ENCODE data around the gene MLLT6.

Gene MLLT6

DNA sequence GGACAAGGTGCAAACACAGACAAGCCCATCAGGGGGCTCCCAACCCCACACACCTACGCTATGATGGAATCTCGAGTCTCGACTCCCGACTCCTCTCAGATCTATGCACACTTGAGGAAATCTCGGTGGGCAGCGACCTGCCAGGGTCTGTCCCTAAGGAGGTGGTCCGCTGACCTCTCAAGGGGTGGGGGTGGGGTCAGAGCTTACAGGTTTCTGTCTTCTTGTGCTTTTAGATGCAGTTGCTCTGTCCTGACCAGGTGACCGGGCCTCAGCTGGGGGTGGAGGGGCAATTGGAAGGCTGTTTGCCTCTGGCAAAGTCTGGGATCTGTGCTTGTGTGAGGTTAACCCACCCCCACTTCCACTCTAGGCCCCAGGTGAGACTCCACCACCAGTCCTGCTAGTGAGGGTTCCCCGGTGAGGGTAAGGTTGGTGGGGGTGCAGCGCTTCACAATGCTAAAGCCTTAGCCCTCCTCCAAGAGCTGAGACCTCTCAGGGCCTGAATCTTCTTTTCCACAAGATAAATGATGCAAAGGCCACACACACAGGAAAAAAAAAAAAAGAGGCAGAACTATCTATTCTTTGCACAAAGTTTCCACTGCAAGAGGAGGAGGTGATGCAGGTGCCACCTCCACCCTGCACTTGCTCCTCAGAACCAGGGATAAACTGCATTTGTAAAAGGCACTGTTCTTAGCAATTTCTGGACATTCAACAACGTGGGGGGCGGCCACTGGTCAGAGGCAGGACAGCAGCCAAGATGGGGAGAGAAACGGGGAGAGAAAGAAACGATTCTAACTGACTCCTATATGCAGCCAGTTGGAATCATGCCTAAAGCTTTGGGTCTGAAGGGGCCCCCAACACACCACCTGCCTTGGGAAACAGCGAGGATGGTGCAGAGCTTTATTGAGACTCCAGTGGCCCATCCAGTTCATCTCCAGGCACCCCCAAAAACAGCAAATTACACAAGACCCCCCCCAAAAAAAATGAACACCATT lies 29.2 kb downstream of the MLLT6 start:
- DNase-seq (ENCODE audit: low read depth): no peak
- TF ChIP-seq, protein P1, sequence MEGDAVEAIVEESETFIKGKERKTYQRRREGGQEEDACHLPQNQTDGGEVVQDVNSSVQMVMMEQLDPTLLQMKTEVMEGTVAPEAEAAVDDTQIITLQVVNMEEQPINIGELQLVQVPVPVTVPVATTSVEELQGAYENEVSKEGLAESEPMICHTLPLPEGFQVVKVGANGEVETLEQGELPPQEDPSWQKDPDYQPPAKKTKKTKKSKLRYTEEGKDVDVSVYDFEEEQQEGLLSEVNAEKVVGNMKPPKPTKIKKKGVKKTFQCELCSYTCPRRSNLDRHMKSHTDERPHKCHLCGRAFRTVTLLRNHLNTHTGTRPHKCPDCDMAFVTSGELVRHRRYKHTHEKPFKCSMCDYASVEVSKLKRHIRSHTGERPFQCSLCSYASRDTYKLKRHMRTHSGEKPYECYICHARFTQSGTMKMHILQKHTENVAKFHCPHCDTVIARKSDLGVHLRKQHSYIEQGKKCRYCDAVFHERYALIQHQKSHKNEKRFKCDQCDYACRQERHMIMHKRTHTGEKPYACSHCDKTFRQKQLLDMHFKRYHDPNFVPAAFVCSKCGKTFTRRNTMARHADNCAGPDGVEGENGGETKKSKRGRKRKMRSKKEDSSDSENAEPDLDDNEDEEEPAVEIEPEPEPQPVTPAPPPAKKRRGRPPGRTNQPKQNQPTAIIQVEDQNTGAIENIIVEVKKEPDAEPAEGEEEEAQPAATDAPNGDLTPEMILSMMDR (conservative IDR thresholded peaks at IDR 0.05; ENCODE audit: low read length): 0 out of 2 replicates have a peak, but pooled peaks have one; percentile 5

GRCh38 chr17:38735161-38735997 lies 30.3 kb downstream of the MLLT6 start:
- TF ChIP-seq, protein P1 (conservative IDR thresholded peaks at IDR 0.05; ENCODE audit: low read length): peak; percentile 78
- H3K4me3 ChIP-seq (ENCODE audit: low read length): no peak overlapping the region
- no peak for DNase-seq (ENCODE audit: low read depth)

More for the DNA sequence above, 29.2 kb downstream of the MLLT6 start:
- H3K4me3 ChIP-seq (ENCODE audit: low read length): no peak overlapping the region

DNA sequence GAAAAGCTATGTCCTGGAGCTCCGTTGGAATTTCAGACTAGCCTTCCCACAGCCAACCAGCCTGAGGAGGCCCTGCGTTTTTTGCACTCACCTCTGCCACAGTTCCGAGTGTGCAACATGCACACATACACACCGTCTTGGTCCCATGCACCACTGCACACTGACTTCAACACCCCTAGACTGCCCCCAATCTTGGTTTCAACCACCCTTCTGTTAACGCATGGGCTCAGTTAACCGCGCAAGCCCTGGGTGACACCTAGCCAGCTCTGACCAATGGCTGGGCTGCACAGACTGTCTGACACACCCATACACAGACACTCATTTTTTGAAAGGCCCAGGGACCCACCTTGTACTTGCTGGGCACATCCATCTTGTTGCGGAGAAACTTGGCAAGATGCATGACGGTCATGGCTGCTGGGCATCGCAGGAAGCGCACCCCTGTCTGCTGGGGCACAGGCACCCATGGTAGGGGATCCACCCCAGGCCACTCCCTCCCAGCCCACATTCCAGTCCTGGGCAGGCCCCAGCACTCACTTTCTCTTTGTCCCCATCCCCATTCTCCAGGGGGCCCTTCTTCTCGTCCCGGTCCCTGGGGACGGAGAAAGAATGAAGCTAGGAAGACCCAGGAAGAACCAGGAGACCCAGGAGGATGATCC lies 33.1 kb downstream of the MLLT6 start:
- TF ChIP-seq, protein P1 (conservative IDR thresholded peaks at IDR 0.05; ENCODE audit: low read length): no peak
- no peak for DNase-seq (ENCODE audit: low read depth)

GRCh38 chr17:38738686-38739085 lies 33.6 kb downstream of the MLLT6 start:
- TF ChIP-seq, protein P1 (conservative IDR thresholded peaks at IDR 0.05; ENCODE audit: low read length): no peak
- DNase-seq (ENCODE audit: low read depth): no peak

More for the DNA sequence above, 33.1 kb downstream of the MLLT6 start:
- no peak overlapping the region for H3K4me3 ChIP-seq (ENCODE audit: low read length)

GRCh38 chr17:38739305-38739704 lies 34.2 kb downstream of the MLLT6 start:
- TF ChIP-seq, protein P1 (conservative IDR thresholded peaks at IDR 0.05; ENCODE audit: low read length): no peak
- DNase-seq (ENCODE audit: low read depth): no peak

More at GRCh38 chr17:38738686-38739085, 33.6 kb downstream of the MLLT6 start:
- H3K4me3 ChIP-seq (ENCODE audit: low read length): no peak overlapping the region

DNA sequence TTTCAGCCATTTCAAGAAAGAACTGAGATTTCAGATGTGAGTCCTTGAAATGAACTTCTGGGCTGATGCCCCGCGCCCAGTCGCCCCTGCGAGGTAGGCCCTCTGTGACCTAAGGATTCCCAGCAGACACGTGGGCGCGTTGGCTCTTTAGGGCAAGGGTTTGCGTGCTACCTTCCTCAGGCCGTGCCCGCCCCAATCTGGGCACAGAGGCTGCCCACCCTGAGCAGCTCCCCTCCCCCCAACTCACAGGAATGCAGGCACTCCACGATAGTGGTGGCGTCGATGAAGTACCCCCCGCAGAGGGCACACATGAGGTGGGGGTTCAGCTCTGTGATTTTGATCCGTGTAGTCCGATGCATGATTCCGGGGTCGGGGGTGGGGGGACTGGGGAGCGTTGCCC lies 35.0 kb downstream of the MLLT6 start:
- no peak for DNase-seq (ENCODE audit: low read depth)
- TF ChIP-seq, protein P1 (conservative IDR thresholded peaks at IDR 0.05; ENCODE audit: low read length): no peak
- H3K4me3 ChIP-seq (ENCODE audit: low read length): no peak overlapping the region

More at GRCh38 chr17:38739305-38739704, 34.2 kb downstream of the MLLT6 start:
- no peak overlapping the region for H3K4me3 ChIP-seq (ENCODE audit: low read length)

All from AG10803 (cell line).